NCI-H526 (cell line): ENCODE data around the gene FMN2.
"Not testable (repeated sequence)": the region's sequence is repeated elsewhere in the genome, so short reads cannot be mapped to it uniquely, and the experiment has no call there.

Experiments used
- DNase-seq, 2 experiments: peaks; one replicate each; lab custom pipeline; 2025; lab: John Stamatoyannopoulos, UW

FMN2 gene

DNA sequence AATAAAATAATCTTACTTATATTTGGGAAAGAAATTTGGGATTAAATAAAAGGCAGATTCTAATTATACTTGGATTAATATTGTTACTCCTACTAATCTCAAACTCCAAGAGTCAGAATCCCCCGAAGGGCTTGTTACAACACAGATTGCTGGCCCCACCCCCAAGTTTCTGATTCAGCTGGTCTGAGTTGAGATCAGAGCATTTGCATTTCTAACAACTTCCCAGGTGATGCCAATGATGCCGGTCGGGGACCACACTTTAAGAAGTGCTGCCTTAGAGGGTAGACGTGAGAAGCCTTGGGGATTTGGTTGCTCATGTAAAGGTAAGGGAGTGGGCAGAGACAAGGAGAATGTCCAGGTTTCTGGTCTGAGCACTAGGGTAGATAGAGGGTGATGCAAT lies 47.2 kb downstream of the FMN2 start:
- DNase-seq: no peak

GRCh38 chr1:240139511-240139910 lies 47.8 kb downstream of the FMN2 start:
- DNase-seq: no peak

DNA sequence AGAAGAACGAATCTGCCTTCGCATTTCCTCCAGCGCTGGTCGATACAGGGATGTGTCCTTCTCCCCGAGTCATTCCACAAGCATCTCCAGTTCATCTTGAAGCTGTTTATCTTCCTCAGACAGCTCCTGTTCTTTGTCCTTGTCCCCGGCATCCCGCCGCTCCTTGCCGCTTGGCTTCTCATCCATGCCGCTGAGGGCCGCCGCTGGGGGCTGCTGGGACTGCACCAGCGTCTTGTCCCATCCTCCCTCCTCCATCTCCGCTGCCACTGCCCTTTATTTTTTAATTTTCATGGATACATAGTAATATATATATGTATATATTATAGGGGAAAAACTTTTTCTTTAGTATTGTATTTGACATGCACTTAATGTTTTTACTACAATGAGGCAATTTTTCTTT lies 53.4 kb downstream of the FMN2 start:
- no peak for DNase-seq

DNA sequence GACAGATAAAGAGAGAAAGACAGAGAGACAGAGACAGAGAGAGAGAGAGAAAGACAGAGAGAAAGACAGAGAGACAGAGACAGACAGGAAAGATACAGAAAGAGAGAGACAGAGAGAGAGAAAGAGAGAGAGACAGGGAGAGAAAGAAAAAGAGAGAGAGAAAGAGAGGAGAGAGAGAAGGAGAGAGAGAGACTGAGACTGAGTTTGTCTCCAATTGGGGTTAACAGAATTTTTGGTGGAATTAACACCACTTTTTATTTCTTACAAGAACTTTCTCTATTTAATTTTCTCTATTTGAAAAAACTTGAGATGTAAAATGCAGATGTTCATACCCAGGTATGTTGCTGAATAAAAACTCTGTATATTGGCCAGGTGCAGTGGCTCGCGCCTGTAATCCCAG lies 56.6 kb downstream of the FMN2 start:
- no peak for DNase-seq

DNA sequence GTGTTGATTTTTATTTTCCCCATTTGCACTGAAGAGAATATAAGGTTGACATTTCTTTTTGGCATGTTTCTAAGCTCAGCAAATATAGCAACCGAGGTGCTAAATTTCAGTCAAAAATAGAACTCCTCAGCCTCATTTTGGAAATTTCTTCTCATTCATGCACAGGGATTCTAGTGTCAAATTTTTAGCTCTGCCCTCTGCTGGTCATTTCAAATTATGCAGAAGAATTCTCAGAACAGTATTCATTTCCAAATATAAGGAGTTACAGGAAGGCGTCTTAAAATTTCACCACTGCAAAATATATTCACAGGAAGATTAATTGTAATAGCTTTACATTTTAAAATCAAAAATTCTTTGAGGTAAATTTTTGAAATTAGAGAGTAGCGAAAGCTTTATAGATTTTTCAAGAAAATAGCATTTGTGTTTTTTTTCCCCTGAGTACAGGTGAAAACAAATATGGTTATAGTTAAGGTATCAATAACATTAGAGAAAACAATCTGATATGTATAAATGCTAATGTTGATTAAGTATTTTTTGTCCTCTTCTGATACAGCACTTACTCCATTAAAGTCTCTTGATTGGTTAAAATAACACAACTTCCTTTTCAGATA lies 57.9 kb downstream of the FMN2 start:
- peak in 1 of 2 experiments; percentile 25 for DNase-seq

DNA sequence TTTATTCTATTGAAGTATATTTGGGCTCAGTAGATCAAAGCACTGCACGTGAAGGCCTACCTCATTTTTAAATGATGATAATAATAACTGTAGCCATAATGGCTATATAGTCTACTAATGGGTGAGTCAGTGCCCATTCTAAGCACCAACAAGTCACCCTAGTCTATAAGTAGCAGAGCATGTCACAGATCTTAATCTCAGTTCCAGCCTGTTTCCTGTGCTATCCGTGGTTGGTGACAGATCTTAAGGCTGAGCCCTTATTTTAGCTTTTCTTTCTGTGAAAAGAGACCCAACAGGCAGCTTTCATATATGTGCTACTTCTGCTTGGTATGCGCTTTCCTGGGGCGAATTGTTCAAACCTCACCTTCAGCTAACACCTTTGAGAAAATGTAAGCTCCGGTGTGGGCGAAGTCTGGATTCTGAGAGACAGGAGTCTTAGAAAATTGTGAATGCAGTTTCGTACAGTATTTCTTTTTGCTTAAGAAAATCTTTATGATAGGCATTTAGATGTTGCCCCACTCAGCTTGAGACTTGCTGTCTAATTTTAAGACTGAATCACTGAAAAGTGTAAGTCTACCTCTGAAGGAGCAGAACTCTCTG lies 59.6 kb downstream of the FMN2 start:
- no peak for DNase-seq

DNA sequence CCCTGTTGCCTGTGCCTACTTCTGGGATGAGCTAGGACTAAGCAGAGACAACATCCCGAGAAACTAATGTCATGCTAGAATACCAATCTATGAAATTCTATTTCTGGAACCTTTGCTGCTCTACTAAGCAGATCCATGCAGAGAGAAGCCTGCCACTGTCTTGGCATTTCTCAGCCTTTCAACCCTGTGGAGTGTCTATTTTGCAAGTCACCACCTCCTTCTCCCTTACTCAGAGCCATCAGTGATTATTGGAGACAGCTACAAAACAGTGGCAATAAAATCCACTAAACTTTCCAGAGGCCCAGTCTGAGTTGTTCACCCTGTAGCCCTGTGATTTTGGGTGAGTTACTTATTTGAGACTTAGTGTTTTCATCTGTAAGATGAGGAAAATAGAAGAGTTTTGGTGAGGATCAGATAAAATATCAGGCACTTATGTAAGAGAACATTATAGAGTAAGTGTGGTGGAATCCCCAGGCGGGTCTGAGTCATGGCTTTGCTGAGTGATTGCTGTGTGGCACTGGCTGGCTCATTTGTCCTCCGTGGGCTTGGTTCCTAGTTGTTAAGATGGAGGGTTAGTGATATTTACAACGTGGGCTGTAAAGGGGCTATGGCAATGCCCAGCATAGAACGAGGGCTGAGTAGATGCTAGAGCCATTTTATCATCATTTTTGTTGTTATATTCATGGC lies 61.1 kb downstream of the FMN2 start:
- DNase-seq: no peak

DNA sequence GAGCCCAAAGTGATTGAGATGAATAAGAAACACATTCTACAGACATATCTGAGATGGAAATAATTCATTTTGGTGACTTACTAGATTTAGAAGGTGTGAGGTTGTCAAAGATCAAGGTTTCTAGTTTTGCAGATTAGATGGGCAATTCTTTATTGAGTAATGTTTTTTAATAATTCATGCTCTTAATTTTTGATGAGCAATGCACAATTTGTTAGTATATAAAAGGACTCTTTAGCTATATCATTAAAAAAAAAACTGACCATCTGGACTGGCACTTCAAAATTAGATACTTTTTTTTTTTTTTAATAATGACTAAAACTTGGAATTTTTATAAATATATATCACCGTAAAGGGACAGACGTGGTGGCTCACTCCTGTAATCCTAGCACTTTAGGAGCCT lies 63.9 kb downstream of the FMN2 start:
- no peak for DNase-seq

DNA sequence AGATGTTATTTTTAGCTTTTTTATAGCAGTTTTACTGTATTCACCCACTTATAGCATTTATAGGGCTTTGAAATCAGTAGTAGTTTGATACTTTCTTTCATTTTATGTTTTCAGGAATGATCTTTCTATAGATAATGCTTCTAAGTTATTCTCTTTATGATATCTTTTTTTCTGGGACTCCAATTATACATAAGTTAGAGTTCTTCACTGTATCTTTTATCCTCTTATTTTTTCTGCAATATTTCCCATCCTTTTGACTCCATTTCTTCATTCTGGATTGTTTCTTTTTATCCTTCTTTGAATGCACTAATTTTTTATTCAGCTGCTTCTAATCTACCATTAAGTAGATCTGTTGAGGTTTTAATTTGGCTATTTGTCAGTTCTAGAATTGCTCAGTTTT lies 73.1 kb downstream of the FMN2 start:
- DNase-seq: no peak

GRCh38 chr1:240169188-240169587 lies 77.5 kb downstream of the FMN2 start:
- peak in 1 of 2 experiments; percentile 7 for DNase-seq

- DNase-seq: no peak
Measured at GRCh38 chr1:240170266-240170665, 78.6 kb downstream of the FMN2 start.

- no peak for DNase-seq
Measured at GRCh38 chr1:240170806-240171205, 79.1 kb downstream of the FMN2 start.

- DNase-seq: no peak
Measured at GRCh38 chr1:240171907-240172306, 80.2 kb downstream of the FMN2 start.

- DNase-seq: no peak
Measured at GRCh38 chr1:240173836-240174235, 82.2 kb downstream of the FMN2 start.

DNA sequence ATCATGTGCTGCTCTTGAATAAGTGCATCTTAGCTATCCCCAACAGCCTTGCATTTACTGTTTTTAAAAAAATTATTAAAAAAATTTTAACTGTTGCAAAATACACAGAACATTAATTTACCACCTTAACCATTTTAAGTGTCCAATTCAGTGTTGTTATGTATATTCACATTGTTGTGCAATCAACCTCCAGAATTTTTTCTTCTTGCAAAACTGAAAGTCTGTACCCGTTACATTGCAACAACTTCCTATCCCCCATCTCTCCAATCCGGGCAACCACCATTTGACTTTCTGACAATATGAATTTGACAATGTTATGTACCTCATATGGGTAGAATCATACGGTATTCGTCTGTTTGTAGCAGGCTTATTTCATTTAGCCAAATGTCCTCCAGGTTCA lies 83.1 kb downstream of the FMN2 start:
- no peak for DNase-seq

GRCh38 chr1:240178366-240178765 lies 86.7 kb downstream of the FMN2 start:
- DNase-seq: no peak

DNA sequence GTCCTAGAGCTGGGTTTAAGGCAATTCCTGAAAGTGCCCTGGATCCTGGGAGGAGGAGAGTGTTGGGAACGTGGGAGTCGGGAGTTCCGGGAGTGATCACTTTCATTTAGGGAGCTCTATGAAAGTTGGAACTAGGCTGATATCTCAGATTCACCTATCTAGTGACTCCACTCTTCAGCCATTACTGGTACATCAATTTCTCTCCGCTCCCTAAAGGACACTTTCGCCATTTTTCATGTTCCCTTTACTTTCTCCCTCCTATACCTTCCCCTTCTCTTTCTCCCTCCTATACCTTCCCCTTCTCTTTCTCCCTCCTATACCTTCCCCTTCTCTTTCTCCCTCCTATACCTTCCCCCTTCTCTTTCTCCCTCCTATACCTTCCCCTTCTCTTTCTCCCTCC lies 93.0 kb downstream of the FMN2 start:
- DNase-seq: not testable (repeated sequence)

DNA sequence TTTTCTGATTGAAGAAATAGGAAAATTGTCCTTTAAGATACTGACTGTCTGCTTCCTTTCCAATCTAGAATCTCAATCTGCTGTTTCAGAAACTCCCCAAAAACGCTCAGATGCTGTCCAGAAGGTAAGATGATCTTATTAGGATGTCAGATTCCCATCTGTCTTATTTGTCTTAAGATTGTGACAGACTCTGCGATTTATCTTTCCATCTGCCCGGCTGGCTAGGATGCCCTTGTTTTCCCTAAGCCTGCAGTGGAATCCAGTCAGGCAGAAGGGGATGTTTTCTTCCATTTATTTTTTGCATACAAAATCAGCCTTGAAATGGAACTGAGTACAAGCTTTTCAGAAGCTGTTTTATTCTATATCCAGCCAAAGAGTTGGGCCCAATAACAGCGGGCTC lies 96.5 kb downstream of the FMN2 start:
- no peak for DNase-seq

DNA sequence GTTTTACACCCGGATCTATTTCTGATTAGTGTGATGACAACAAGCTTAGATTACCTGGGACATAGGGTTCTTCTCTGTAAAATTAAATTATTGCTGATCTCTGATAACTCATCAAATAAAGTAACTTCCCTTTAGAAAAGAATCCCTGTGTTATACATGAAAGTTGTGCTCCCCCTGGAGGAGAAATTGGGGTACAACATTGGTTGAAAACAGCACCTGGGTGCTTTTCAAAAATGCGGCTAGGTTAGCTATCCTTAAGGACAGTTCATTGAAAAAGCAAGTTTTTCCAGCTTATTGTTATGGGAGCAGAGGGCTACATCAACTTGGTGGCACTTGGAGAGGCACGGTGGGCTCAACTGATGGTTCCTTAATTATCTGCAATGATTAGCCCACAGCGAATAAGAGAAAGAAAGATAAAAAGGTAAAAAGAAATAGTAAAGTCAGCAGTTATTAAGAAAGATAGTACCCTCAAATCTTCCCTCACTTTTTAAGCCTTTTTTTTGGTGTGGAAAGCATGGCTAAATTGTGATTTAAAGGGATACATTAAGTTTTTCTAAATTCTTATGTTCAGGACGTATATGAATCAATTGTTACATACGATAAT lies 97.8 kb downstream of the FMN2 start:
- peak in 1 of 2 experiments; percentile 28 for DNase-seq

DNA sequence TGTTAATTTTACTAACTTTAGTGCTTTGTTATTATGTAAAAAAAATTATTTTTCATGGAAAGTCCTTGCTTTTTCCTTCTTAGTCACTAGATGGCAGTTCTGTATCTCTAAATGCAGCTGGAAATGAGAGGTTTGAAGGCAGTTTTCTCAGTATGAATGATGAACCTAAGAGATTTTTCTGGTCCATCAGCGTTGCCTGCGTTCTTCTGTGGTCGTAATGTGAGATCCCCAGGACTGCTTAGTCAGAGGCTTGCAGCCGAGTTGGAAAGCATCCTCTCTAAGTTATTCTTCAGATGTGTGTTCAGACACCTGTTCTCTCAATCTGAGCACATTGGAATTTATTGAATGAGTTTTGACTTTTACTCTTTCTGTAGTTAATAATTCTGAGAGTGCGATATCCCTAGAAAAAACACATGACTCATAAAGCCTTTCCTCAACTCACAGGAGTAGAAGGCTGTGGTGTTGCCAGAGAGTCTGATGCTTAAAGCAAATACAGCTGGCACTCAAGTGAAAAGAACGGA lies 99.3 kb downstream of the FMN2 start:
- DNase-seq: peak in 1 of 2 experiments; percentile 6

DNA sequence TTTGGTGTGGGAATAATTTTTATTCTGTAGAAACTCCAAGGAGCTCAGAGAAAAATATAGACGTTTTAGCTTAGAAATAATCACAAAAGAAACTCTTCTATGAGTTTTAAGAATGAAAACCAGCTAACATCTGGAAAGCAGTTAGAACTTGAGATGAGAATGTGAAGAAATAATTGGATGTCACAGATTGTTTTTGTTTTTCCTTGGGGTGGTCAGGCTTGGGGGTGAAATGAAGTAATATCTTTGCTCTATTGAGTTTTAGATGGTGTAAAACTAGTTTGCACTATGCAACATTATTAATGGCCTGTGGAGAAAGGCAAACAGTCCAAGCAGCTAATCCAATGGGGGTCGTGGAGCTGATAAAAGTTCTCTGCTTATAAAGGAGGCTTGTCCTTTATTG lies 101.2 kb downstream of the FMN2 start:
- no peak for DNase-seq

GRCh38 chr1:240193679-240194078 lies 102.0 kb downstream of the FMN2 start:
- no peak for DNase-seq

DNA sequence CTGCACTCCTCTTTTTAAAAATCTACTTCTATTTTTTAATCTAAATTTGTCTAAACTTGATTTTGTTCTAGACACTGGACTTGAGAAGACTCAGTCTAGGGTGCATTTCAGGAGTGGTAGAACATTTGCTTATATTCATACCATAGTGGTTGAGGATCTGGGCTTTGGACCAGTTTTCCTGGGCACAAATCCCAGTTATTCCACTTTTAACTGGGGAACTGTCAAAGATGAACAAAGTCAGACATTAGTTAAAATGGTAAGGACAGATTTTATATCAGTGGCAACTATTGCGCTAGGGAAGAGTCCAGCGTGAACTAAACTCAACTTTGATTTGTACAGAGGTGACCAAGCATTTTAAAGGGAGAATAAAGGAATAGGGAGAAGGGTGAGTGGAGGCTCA lies 102.4 kb downstream of the FMN2 start:
- no peak for DNase-seq
